Activated CD8-positive, alpha-beta memory T cell treated with anti-CD3 and anti-CD28 coated beads, Interleukin-2, amount 50 U/mL, for 24 hours (primary cell): ENCODE measurements around the gene MPV17L2.
"Not testable (repeated sequence)": the region's sequence is repeated elsewhere in the genome, so short reads cannot be mapped to it uniquely, and the experiment has no call there.

Experiments
- DNase-seq: peaks from one replicate; pipeline ENCODE4 v3.0.0-alpha.2; 2020; ENCODE audit errors: extremely low read depth

MPV17L2 gene

DNA sequence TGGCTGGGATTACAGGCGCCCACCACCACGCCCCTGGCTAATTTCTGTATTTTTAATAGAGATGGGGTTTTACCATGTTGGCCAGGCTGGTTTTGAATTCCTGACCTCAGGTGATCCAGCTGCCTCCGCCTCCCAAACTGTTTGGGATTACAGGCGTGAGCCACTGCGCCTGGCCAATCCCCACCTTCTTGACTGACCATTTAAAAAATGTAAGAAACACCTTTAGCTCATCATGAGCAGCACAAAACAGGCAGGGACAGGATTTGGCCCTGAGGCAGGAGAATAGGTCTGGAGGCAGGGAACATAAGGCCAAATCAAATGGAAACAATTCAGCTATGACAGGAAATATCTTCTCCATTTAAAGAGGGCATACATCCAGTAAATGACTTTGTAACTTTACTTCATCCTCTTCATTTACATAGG is 1.4 kb upstream of the MPV17L2 start:
- no peak for DNase-seq

DNA sequence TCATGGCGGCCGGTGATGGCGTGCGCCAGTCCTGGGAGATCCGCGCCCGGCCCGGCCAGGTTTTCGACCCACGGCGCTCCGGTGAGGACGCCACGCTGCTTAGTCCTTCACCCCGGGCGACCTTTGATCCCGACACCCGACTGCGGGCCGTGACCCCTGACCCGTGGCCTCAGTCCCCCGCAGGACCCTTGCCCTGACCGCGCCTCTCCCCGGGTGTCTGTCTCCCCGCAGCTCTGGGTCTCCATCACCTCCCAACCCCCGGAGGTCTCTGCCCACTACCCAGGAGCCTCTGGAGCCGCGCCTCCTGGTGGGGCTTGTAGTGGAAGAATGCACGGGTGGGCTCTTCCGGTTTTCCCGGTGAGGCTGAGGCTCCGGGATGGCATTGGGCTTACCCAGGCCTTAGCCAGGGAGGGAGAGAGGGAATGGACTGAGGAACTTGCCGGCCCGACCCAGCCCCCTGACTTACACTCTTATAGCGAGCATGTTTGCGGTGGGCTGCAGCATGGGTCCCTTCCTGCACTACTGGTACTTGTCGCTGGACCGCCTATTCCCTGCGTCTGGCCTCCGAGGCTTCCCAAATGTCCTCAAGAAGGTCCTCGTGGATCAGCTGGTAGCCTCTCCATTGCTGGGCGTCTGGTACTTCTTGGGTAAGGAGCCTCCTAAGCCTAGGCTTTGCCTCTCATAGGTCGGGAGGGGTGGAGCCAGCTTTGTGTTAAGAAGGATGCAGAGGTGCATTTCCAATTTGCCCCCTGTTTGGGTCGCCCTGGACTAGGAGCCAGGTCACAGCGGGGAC is 566 bp downstream of the MPV17L2 start:
- DNase-seq, result no peak

DNA sequence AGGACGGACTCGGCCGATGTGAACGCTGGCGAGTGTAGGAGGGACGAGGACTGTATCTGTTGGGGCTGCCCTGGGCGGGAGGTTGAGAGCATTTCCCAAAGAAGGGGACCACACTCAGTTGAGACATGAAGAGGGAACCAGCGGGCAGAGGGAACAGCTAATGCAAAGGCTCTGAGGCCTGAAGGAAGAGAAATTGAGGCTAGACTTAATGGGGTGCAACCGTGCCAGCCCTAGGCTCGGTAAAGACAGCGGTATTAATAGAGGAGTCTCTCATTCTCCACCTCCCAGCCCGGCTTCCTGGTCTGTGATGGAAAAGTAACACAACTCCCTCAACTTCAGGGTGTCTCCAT is 1.1 kb downstream of the MPV17L2 start:
- DNase-seq, result no peak

DNA sequence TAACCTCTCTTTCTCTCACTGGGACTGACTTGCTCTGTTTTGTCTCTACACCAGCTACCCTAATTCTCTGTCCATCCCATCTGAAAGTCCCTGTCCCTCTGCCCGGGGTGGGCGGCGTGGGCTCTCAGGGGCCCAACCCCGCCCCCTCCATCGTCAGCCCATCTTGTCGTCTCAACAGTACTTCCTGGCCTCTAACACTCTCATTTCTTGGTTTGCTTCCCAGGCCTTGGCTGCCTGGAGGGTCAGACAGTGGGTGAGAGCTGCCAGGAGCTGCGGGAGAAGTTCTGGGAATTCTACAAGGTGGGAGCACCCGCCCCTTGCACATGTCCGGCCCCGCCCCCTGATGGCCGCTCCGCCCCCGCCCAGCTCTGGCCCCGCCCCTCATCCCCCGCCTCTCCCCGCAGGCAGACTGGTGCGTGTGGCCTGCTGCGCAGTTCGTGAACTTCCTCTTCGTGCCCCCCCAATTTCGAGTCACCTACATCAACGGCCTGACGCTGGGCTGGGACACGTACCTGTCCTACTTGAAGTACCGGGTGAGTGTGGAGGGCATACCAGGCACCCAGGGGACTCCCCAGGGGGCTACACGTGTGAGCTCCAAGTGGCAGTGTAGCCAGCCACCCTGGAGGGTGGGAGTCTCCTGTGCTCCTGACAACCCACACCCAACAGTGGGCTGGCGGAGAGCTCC is 1.7 kb downstream of the MPV17L2 start:
- no peak for DNase-seq

DNA sequence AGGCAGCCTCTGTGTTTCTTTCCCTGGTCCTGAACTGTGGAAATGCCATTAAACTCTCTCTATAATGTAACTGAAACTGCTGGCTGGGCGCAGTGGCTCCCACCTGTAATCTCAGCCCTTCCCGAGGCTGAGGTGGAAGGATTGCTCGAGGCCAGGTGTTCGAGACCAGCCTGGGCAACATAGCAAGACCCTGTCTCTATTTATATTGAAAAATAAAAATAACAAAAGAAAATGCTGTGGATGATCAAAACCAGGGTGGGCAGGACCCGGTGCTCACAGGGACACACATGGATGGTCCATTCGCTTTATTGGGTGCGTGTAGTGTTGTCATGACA is 3.5 kb downstream of the MPV17L2 start:
- DNase-seq, result no peak

DNA sequence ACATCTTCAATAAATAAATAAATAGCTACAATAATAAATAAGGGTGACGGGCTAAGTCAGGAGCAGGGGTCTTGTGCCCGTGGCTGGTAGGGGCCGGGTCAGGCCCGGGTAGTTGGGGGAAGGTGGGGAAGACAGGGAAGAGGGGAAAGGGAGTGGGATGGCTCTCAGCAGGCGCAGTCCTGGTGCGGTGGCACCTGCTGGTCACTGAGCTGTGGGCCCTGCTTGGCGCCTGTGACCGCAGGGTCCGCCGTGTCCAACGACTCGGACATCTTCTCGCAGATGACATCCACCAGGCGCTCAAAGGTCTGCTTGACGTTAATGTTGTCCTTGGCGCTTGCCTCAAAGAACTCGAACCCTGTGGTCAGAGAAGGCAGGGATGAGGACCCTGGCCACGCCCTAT is 4.3 kb downstream of the MPV17L2 start:
- DNase-seq, result no peak

DNA sequence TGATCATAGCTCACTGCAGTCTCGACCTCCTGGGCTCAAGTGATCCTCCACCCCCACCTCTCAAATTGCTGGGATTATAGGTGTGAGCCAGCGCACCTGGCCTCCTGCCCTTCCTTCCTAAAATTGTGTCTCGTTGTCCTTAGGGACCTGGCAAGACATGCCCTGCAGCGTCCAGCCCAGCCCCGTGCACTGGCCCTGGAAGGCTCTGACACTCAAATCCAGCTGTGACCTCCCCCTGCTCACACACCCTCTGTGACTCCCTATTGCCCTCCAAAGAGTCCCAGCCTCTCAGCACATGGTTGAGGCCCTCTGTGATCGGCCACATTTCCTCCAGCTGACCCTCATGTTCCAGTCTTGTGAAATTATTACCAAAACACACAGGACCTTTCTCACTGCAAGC is 4.9 kb downstream of the MPV17L2 start:
- no peak for DNase-seq

DNA sequence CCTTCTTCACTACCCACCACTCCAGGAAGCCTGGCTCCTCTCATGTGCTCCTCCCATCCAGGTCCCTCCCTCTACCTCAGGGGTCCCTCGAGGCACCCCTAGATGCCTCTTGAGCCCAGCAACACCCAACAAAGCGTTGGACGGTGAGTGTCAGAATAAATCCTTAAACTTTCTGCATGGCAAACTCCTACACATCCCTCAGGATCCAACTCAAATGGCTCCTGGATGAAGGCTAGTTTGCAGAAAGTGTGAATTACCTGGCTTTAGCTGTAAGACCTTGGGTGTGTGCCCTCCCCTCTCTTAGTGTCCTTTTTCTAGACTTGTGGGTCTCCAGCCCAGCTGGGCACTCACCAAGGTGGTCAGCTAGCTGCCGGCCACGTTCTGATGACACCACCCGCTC is 5.4 kb downstream of the MPV17L2 start:
- DNase-seq, result no peak

DNA sequence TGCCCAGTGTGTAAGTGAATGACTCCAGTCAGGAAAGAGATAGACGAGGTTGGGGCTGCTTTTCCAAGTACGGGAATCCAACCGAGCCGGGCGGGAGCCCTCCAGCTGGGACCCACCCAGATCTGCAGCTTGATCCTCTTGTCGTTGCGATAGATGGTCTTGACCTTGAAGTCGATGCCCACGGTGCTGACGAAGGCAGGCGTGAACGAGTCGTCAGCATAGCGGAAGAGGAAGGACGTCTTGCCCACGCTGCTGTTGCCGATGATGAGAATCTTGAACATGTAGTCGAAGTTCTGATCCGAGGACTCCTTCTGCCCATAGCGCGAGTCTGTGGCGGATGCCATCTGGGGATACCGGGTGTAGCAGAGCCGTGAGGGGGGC is 9.4 kb downstream of the MPV17L2 start:
- no peak for DNase-seq

DNA sequence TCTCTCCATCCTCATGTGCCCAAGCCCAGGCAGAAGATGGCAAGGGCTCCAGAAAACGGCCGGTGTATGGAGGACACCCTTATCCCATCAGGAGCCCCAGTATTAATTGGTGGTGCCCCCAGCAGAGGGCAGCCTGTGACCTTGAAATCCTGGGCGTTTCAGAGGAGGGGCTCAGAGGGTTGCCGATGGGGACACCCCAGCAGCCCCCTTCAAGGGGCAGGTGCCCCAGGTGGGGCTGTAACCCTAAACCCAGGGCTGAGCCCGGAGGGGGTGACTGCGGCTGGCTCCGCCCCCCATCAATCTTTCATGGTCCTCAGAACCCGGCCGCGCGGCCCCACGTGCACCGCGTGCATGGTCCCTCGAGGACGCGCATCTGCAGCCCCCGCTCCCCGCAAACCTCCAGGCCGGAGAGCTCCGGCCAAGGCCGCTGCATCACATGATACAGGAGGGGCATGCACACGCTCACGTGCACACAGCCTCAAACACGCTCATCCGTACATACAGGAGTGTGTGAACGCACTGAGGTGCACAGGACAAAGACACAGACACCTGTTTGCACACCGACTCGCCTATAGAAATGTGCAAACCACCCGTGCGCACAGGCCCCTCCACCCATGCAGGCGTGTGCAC is 9.9 kb downstream of the MPV17L2 start:
- no peak for DNase-seq

DNA sequence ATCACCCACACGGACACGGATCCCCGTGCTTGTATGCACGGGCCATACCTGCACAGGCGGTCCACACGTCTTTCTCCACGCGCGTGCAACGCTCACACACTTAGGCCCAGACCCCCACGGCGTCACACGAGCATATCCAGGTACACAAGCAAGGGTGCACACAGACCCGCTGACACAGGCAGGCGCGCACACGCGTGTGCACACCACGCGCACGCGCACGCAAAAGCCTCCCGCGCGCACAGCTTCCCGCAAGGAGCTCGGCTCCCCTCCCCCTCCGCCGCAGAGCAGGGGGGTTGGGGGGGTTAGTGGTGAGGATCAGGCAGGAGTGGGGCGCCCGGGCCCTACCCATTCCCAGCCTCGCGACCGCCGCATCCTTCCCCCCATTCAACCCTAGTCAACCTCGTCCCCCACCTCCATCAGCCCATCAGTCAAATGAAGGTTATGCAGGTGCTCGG is 10.4 kb downstream of the MPV17L2 start:
- DNase-seq, result no peak

DNA sequence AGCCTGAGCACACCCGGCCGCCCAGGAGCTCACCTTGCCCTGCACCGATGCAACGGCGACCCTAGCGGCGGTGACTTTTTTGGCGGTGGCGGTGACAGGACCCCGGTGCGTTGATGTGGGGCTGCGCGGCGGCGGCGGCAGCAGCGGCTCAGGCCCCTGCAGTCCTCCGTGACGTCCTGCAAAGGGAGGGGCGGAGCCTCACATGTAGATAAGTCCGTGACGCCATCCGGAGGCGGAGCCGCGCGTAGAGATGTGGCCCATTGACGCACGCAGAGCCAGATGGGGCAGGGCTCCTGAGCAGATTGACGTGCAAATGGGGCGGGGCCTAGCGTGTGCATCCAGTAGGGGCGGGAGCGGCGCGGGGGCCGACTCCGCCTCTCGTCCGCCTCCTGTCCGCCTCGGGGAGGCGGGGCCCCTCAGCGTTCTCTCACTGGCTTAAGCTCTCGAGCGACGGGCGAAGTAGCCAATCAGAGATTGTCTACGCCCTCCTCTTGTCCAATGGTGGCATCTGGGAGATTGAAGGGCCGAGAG is 10.9 kb downstream of the MPV17L2 start, which contains the start of gene RAB3A:
TSS of gene RAB3A (minus strand) at position 180 of the 531 bp plus-strand sequence. CDS start 1,302 bp downstream, outside the sequence.
- peak; percentile 100 for DNase-seq

DNA sequence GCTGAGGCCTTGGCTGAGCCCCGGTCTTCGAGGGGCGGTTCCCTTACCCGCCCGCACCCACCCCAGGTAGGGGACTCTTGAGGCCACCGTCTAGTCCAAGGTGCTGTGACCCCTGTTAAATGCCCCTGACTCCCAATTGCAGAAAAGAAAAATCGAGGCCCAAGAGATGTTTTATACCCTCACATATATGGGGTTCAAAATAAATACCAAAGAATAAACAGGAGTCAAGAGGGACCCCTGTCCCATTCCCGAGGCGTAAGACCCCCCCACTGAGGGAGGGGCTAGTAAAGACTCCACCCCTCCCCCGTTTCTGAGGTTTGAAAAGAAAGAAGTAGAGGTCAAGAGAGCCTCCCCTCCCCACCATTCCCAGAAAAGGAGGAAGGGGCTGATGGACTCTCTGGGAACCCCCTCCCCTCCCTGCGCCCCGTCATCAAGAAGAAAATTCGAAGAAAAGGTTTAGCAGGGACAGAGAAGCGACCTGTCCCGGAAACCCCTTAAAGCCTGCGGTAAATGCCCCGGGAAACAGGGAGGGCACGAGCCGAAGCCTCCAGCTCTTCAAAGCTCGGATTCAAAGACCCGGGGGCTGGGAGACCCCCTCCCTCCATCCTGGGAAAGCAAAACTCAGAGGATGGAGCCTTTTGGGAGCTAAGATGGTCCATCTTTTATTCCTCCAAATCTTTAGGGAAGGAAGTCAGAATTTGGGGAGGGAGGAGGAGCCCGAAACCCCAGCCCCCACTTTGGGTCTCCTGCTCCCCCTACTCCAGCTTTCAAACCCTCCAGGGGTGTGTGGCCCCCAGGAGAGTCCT is 11.6 kb downstream of the MPV17L2 start:
- DNase-seq, result no peak

DNA sequence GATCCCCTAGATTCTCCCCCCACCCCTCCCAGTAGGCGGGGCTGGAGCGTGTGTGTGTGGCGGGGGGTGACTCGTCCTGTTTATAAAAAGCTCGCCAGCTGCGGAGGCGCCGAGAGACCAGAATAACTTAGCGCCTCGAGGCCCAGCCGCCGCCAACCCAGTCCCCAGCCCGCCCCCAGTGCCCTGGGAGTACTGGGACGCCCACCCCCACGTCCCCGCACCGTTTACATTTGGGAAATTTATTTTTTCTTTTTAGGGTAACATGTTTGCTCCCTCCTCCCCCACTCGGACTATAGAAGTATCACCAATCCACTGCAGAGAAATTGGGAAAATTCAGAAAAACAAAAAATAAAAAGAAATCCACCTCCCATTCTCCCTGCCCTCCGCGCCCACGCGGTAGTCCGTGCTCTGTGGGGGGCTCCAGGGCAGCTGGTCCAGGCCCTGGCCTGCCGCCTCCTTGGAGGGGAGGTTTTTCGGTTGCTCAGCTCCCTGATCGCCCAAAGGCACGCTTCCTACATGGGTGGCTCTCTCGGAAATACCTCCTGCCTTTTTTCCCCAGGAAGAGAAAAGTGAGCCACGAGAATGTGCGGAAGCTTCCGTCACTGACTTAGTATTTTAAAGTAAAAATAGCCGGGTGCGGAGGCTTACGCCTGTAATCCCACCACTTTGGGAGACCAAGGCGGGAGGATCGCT is 12.3 kb downstream of the MPV17L2 start:
- DNase-seq, result no peak

DNA sequence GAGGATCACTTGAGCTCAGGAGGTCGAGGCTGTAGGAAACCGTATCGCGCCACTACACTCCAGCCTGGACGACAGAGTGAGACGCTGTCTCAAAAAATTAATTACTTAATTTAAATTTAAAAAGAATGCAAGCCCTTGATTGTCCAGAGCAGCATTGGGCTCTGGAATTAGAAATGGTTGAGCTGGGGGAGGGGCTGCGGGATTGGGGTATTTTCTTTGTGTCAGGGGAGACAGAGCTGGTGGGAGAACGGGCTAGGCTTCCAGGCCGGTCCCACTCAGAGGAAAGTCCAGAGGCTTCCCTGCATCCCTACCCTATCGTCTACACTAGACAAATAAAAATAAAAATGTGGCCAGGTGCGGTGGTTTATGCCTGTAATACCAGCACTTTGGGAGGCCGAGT is 13.0 kb downstream of the MPV17L2 start:
- no peak for DNase-seq

DNA sequence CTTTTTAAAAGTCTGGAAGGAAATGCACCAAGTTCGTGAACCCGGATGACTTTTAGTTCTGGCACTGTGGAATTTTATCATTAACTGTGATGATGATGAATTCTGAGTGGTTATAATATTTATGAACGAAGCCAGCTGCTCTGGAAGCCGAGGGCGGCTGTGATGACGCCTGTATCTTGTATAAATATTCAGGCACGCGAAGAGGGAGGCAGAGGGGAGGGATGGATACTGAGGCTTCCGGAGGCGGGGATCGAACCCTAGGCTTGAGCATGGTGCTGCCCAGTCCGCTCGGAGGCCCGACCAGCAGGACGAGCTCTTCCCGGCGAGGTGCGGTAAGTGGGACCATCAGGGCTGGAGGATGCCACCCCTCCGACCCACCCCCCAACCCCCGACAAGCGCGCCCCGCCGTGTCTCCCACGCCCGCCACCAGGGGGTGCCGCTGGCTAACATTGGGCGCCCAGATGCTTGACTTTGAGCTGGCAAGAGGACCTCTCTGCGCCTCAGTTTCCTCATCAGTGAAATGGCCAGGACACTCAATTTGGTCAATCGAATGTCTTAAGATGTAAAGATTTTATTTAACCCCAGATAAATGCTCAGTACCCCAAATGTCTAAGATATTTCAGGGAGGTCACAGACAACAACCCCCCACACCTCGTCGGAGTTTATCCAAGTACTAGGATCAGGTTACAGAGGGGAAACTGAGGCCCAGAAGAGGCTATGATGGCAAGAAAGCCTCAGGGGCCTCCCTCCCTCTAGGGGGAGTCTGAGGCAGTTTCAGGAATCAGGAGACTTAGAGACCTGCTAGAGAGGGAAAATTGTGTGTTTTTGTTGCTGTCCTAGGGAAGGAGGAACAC is 15.3 kb downstream of the MPV17L2 start:
- DNase-seq, result no peak

DNA sequence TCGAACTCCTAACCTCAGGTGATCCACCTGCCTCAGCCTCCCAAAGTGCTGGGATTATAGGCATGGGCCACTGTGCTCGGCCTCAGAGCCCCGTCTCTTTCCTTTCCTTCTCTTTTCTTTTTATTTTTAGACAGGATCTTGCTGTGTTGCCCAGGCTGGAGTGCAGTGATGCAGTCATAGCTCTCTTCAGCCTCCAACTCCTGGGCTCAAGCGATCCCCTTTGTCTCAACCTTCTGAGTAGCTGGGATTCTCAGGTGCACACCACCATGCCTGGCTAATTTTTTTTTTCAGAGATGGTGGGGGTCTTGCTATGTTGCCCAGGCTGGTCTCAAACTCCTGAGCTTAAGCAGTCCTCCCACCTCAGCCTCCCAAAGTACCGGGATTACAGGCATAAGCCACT is 16.9 kb downstream of the MPV17L2 start:
- not testable (repeated sequence) for DNase-seq

DNA sequence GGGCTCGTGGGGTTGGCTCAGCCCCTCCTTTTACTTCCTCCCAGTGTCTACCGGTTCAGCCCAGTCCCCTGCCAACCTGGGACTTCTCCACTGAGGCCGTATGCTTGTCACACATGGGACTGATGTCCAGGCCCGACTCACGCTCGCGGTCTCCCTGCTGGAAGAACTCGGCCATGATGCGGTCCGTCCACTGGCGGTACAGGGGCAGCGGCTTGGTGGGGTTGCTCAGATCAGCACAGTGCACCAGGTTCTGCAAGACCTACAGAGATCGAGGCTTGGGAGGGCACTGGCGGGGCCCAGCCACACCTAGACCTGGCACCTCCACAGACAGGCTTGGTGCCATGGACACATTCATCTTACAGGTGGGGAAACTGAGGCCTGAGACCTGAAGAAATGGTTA is 18.7 kb downstream of the MPV17L2 start:
- no peak for DNase-seq

DNA sequence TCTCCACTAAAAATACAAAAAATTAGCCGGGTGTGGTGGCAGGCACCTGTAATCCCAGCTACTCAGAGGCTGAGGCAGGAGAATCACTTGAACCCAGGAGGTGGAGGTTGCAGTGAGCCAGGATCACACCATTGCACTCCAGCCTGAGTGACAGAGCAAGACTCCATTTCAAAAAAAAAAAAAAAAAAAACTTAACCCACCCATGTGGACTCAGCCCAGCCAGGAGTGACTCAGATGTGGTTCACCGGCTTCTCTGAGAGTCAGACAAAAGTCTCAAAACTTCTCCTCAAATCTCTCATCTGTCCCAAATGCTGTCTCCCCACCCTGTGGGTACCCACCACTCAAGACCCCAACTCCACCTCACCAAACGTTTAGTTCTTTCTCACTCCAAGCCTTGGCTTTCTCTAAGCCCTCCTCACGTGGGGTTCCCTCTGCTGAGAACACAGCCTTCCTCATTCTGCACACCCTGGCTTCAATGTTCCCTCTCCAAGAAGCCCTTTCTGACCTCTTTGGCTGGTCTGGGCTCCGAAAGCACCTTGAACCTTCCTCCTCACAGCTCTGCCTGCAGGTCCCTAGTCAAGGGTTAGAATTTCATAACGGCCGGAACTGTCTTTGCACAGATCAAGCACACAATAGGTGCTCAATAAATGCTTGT is 21.9 kb downstream of the MPV17L2 start:
- no peak for DNase-seq

DNA sequence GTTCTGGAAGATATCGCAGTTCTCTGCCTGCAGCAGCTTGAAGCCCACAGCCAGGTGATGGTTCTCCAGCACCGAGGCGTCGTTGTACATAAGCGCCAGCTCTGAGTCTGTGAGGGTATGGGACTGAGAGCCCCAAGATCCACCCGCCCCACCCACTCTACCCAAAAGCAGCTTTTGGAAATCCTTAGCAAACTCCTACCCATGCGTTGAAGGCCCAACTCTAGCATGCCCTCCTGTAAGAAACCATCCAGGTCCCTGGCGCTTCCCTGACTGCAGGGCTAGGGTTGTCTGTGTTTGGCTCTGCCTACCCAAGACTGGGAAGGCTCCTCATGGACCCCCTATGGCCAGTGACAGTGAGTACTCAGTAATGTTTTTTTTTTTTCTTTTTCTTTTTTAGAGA is 23.8 kb downstream of the MPV17L2 start:
- DNase-seq, result no peak
